NCI-H2196 (cell line): ENCODE results near the gene ARL14.

Experiments
- DNase-seq: peaks from one replicate; lab custom pipeline; 2025; ENCODE audit not compliant: unreplicated experiment; lab: John Stamatoyannopoulos, UW

The ARL14 gene

DNA sequence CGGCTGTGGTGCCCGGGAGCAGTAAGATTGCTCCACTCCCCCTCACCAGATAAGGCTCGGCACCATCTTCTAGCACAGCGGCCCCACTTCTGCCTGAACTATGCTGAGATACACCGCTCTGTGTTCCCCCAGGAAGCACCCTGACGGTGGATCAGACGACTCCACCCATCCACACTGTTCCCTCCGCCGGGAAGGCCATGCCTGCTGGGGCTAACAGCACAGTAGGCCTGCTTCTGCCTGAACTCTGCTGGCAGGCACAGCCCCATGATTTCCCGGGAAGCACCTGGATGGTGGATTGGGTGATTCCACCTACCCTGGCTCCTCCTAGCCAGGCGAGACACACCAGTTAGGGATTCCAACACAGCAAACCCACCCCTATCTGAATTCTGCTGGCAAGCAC, 42.8 kb downstream of the ARL14 start:
- DNase-seq = no peak

DNA sequence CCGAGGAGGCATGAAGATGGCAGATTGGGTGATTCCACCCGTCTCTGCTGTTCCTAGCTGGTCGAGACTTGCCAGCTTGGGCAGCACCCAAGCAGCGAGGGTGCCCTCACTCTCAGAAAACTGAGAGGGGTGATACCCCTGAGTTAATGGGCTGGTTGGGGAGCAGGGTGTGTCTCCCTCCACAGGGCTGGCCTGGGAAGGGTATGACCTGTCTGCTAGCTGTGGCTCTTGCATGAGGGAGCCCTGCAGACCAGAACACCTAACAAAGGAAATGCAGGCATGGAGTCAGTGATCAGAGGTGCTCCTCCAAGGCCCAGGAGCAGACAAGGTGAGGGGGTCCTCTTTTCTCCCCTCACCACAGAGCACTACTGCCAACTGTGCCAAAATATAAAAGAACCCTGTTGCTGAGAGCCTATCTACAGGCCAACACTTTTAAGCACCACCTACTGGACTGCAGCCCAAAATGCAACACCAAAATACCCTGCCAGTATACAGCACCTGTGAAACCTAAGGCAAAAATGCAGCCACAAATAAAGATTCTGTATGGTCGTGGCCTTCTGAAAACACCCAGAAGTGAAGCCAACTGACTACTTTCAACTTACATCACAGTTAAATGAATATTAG, 43.3 kb downstream of the ARL14 start:
- no peak for DNase-seq

DNA sequence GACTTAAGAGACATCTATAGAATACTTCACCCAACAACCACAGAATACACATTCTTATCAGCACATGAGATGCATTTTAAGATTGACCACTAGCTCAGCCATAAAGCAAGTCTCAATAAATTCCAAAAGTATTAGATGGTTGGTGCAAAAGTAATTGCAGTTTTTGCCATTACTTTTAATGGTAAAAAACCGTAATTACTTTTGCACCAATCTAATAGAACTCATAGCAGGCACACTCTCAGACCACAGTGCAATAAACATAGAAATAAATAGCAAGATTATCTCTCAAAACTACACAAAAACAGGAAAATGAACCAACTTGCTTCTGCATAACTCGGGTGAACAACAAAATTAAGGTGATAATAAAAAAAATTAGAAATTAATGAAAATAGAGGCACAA, 45.4 kb downstream of the ARL14 start:
- no peak for DNase-seq

DNA sequence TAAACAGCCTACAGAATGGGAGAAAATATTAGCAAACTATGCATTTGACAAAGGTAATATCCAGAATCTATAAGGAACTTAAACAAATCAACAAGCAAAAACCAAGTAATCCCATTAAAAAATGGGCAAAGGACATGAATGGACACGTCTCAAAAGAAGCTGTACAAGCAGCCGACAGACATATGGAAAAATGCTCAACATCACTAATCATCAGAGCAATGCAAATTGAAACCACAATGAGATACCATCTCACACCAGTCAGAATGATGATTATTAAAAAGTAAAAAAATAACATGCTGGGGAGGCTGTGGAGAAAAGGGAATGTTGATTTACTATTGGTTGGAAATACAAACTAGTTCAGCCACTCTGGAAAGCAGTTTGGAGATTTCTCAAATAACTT, 48.4 kb downstream of the ARL14 start:
- DNase-seq = no peak
